ENCODE results near the gene ZSCAN22.

The ZSCAN22 gene

DNA sequence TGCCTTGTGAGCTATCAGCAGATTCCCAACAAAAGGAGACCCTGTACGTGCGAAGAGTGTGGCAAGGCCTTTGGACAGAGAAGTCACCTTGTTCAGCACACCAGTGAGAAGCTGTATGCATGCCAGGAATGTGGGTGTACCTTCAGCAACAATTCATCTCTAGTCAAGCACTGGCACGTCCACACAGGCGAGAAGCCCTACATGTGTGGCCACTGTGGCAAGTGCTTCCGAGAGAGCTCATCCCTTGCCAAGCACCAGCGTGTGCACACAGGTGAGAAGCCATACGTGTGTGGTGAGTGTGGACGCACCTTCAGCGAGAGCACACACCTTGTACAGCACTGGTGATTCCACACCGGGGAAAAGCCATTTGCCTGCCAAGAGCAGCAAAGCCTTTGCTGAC lies 7.6 kb upstream of the ZSCAN22 start:
- DNase-seq, result no peak

DNA sequence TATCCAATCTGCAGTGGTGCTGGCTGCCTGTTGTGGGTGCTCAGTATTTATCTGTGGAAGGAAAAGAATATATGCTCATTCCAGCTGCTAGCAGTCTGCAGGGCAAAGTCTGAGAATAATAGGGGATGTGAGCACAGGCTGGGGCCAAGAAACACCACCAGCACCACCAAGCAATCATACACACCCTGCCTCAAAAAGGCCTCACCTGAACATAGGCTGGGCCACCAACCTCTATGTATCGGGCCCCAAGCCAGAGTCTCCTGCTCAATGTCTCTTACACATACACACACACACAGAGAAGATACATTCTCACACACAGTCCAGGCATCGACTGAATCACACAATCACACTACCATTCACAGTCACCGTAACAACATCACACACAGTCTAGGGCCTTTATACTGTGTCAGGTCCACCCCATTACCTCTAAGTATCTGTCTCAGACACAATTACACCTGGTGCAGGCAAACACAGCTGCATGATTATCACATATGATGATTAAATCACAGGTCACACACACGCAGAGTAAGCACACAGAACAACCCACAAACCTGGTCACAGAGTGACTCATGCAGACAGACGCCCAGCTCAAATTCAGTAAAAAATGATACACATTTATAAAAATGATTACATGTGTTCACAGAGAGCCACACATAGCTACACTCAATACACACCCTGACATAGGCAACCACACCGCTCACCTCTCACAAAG lies 1.3 kb upstream of the ZSCAN22 start:
- DNase-seq, result no peak

DNA sequence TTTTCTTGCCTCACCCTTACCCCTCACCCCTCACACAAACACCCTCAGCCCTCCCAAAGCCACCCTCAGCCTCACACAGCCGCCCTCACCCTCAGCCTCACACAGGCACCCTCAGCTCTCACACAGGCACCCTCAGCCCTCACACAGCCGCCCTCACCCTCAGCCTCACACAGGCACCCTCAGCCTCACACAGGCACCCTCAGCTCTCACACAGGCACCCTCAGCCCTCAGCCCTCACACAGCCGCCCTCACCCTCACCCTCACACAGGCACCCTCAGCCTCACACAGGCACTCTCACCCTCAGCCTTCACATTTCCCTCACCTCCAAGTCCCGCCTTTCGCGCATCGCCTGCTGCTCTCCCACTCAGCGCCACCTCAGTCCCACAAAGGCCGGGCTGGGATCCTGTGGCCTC lies 287 bp upstream of the ZSCAN22 start:
- no peak for DNase-seq

DNA sequence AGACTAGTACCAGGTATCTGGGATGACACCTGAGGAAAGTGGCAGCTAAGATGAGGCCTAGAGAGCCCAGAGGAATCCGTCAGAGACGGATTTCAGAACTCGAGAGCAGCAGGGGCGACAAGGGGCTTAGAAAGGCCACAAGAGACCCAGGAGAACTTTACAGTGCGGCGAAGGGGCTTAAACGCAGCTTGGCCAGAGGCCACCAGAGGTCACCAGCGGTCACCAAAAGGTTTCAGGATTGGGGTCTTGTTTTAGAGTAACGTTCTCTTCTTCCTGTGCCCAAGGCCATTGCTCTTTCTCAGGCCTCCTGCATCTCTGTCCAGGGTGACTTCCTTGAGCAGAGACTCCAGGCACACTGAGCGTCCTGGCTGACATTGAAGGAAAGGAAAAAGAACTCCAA lies 2.2 kb downstream of the ZSCAN22 start:
- DNase-seq, result peak; percentile 60

DNA sequence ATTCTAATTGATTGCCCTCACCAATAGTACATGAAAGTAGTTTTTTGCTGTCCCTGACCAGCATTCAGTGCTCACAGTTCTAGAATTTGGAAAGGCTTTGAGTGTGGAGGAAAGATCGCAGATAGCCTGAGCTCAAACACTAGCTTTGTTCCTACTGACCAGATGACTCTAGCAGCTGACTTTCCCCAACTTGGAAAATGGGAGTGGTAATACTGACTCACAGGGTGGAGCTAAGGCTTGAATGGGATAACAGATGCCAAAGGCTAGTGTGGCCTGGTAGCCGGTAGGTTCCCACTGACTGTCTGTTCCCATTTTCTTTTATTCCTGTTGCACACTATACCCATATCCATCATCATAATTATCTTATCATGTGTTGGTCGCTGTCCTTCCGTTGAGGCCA lies 3.7 kb downstream of the ZSCAN22 start:
- DNase-seq, result peak; percentile 15

DNA sequence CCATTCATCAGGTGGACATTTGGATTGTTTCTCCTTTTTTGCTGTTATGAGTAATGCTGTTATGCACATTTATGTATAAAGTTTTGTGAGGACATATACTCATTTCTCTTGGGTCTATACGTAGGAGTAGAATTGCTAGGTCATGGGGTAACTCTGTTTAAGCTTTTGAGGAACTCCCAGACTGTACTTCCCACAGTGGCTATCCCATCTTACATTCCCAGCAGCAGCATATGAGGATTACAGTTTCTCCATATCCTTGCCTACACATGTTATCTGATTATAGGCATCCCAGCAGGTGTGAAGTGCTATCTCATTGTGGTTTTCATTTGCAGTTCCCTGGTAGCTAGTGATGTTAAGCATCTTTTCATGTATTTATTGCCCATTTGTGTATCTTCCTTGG lies 5.9 kb downstream of the ZSCAN22 start:
- DNase-seq, result no peak

DNA sequence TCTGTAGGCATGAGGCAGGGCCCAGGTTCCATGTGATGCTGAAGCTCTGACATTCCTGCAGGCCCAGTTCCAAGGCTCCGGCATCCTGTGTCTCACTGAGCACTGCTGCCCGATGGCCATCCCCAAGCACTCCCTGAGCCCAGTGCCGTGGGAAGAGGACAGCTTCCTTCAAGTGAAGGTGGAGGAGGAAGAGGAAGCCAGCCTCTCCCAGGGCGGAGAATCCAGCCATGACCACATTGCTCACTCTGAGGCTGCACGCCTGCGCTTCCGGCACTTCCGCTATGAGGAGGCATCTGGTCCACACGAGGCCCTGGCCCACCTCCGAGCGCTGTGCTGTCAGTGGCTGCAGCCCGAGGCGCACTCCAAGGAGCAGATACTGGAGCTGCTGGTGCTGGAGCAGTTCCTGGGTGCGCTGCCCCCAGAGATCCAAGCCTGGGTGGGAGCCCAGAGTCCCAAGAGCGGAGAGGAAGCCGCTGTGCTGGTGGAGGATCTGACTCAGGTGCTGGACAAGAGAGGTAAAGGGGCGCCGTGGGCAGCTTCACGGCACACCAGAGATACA lies 8.0 kb downstream of the ZSCAN22 start:
- DNase-seq, result no peak

DNA sequence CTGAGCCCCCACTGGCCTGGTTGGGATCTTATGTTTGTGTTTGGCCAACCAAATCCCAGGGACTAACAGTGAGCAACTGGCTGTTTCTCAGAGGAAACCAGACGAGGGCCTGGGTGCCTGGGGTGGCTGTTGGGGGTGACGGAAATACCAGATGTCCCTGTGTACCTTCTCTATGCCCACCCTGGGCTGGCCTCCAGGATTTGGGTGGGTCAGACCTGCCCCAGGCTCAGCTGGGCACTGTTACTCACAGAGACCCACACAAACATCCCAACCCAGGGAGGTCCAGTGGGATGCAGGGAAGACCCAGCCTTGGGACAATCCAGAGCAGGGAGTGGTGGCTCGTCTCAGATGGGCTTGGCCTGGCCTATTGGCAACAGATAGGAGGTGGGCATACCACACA lies 8.8 kb downstream of the ZSCAN22 start:
- no peak for DNase-seq

DNA sequence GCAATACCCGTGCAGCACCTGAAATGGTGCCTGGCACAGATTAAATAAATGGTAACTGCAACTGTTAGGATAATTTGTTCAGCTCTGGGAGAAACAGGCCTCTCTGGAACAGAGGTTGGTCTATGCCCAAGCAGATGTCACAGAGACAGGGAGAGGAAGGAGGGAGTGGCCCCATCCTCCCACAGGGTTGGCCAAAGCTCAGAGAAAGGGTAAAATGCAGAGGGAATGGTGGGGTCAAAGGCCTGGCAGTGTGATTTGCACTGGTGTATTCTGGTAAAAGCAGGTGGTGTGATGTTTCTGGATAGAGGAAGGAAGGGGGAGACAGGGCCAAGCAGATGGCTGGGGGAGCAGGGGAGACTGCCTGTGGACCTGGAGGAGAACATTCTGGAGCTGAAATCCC lies 9.4 kb downstream of the ZSCAN22 start:
- no peak for DNase-seq

DNA sequence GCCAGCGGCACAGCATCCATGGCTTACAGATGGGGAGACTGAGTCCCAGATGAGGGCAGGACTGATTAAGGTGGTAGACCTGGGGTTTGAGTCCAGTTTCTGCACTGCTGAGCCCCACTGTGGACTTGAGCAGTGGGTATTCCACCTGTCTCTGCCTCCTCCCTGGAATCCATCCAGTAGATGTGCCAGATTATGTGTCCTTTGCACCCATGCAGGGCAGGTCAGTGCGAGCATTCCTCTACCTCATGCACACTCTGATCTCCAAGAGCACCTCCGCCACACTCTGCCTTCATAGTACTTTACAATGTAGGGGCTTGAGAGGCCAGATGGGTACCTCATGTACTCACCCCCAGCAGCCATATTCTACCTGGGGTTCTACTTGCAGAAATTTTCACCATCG lies 10.0 kb downstream of the ZSCAN22 start:
- no peak for DNase-seq

DNA sequence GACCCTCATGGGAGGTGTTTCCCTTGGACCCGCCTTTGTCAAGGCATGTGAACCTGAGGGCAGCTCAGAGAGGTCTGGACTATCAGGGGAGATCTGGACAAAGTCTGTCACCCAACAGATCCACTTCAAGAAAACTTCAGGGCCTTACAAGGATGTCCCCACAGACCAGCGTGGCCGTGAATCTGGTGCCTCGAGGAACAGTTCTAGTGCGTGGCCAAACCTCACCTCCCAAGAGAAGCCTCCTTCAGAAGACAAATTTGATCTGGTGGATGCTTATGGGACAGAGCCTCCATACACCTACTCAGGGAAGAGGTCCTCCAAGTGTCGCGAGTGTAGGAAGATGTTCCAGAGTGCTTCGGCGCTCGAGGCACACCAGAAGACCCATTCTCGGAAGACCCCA lies 11.5 kb downstream of the ZSCAN22 start:
- no peak for DNase-seq

DNA sequence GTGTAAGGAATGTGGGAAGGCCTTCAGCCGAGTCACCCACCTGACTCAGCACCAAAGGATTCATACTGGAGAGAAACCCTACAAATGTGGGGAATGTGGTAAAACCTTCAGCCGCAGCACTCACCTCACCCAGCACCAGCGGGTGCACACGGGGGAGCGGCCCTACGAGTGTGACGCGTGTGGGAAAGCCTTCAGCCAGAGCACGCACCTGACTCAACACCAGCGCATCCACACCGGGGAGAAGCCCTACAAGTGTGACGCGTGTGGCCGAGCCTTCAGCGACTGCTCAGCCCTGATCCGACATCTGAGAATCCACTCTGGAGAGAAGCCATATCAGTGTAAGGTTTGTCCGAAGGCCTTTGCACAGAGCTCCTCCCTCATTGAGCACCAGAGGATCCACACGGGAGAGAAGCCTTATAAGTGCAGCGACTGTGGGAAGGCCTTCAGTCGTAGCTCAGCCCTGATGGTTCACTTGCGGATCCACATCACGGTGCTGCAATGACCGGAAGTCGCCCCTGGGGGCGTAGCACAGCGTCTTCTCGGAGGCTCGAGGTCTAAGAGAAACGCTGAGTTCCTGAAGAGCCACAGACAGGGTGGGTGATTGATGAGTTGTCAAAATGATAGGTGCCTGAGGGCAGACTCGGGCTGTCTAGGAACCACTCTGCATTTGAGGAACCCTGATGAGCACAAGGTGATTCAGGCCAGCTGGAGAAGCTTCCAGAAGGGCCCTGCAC lies 12.2 kb downstream of the ZSCAN22 start:
- no peak for DNase-seq

DNA sequence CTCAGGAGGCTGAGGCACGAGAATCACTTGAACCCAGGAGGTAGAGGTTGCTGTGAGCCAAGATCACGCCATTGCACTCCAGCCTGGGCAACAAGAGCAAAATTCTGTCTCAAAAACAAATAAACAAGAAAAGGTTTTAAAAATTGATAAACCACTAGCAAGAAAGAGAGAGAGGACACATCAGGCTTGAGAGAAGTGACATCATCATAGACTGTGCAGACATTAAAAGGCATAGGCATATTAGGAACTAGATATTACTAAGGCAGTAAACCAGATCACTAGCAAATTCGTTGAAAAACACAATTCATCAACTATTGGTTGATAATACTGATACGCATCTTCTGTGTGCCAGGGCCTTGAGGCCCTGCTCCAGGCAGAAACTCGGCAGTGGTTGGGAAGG lies 18.8 kb downstream of the ZSCAN22 start:
- DNase-seq, result no peak

DNA sequence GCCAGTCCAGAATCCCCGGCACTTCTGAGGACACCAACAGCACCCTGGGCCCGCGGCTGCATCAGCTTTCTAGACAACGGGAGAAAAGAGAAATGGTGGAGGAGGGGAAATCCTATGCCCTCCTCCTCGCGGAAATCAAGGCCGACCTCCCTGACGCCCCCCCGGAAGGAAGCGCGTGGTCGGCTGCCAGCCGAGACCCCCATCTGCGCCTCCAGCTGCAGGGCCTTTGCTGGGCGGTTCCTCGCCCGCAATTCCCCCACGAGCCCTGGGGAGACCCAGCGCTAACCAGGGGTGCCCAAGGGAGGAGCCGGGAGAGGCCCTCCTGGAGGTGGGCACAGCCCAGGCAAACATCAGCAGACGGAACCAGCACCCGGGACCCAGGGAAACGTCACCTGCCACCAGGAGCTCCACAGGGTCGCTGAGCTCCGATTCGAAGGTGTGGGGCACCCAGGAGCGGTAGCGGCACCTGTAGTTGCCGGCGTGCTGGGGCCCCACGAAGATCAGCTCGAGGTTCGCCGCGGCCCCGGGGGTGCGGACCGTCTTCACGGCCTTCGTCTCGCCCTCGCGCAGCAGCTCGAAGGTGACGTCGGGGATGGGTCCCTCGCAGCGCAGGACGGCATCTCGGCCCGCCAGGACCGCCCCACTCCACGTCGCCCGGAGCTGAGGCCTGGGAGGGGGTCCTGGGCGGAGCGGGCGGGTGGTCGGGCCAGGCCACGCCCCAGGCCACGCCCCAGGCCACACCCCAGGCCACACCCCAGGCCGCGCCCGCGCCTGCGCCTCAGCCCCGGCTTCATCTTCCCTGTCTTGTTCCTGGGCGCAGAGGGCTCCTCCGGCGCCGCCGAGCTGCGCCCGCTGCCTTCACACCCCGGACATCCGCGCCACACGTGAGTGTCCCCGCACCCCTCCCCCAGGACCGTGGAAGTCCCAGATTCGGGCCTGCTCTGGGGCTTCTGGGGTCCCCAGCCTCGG lies 20.5 kb downstream of the ZSCAN22 start:
- peak; percentile 80 for DNase-seq

DNA sequence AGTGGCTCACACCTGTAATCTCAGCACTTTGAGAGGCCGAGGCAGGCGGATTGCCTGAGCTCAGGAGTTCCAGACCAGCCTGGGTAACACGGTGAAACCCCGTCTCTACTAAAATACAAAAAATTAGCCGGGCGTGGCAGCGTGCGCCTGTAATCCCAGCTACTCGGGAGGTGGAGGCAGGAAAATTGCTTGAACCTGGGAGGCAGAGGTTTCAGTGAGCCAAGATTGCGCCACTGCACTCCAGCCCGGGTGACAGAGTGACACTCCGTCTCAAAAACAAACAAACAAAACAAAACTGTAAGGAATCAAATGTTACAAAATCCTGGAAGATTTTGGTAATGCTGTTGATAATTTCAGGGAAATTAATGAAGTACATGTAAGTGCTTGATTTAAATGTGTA lies 21.3 kb downstream of the ZSCAN22 start:
- peak; percentile 33 for DNase-seq

DNA sequence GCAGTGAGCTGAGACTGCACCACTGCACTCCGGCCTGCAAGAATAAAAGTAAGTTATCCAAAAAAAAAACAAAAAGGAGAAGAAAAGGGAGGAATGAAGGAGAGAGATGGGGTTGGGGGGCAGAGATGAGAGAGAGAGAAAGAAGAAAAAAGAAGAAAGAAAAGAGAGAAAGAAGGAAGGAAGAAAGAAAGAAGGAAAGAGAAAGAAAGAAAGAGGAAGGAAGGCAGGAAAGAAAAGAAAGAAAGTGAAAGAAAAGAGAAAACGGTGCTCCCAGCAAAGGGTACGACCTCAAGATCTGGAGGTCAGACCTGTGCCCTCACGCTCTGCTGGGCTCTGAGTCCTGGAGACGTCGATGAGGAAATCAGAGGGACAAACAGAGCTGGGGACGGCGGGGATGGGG lies 22.8 kb downstream of the ZSCAN22 start:
- no peak for DNase-seq

DNA sequence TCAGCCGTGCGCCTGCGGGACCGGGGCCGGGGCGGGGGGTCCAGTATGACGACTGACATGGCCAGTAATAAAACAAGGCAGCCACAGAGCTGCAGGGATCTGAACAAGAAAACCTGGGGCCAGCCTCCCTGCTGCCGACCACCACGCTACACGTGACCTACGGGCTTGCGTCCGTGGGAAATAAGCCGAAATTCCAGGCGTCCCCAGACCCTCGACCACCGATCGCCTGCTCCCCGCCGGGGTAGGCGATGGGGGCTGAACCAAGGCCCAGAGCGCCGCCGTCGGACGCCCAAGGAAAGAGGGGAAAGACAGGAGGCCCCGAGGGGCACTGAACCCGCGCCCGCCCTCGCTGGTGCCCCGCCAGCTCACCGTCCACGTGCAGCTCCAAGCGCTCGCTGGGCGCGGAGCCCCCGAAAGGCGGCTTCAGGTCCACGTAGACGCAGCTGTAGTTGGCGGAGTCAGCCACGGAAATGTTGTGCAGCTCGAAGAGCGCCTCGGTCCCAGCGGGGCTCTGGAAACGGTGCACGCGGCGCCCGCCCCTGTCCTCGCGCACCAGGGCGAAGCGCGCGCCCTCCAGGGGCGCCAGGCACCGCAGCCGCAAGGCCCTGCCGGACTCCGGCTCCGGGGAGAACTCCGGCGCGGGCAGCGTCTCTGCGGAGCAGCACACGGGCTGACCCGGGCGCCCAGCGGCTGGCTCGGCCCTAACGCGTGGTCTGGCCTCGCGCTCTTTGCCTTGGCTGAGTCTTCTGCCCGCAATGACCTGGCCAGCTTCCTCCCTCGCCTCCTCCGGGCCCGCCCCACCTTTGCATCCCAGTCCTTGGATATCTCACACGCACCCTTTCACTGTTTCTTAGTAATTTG lies 23.4 kb downstream of the ZSCAN22 start:
- DNase-seq, result no peak

DNA sequence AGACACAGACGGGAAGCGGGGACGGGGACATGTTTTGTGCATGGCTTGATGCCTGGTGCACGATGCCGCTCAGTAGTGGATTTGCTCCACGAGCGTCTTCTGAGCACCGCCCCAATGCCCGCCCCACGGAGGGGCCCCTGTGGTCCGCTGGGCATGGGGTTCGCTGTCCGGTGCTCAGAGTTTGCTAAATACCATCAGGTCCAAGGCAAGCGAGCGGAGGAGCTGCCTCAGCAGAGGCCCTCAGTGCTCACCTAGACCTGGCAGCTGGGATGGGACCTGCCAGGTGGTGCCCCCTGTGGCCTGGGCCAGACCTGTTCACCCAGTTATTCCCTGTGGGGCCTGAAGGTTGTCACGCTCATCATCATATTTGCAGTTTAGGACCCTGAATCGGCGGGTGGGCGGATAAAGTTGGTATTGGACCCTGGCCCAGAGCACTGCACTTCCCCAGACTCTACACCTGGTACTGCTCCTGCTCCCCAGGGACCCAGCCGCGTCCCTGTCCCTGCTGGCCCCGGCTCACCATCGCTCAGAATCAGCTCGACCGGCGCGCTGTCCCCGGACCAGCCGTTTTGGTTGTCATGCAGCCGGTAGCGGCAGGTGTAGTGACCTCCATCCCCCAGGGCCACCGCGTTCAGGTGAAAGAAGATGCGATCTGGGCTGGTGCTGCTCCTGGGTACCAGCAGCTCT lies 24.2 kb downstream of the ZSCAN22 start:
- DNase-seq, result no peak

DNA sequence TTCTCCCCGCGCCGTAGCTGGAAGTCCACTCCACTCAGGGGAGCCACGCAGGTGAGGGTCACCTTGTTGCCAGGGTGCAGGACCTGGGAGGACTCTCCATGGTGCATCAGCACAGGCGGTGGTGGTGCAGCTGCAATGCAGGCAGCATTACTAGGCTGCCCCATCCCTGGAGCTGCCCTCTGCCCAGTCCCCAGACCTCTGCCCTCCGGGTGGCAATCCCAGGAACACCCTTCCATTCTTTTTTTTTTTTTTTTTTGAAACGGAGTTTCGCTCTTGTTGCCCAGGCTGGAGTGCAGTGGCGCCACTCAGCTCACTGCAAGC lies 24.7 kb downstream of the ZSCAN22 start:
- DNase-seq, result no peak

DNA sequence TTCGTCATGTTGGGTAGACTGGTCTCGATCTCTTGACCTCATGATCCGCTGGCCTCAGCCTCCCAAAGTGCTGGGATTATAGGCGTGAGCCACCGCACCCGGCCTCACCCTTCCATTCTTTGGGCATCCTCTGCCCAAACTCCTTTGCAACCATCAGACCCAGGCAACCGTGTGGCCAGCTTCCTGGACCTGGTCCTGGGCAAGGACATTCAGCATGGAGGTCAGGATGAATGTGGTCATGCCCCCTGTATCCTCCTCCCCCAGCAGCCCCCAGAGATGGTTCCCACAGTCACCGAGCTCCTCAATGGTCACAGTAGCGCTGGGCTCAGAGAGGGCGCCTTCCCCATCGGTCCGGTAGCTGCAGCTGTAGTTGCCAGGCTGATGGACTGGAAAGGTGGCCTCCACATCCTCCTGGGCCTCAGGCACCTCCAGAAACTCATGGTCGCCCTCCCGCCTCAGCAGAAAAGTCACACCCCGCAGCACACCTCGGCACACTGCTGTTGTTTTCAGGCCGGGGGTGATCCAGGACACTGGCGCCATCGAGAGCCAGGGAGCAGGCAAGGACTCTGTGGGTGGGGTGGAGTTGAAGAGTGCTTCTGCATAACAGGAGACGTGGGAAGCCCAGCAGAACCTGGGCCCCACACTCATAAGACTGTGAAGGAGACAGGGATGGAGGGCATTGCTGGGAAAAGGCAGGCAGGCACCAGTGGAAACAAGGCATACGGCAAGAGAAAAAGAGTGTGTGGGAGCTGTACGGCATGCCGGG lies 25.4 kb downstream of the ZSCAN22 start:
- DNase-seq, result no peak
